GM12878 (cell line): ENCODE data around the gene SMARCA4. TPM values are rescaled to one million over a fixed set of nuclear protein-coding genes. Genes with fewer than 3 reads are reported as not detected.
A peak's percentile ranks its signal among the peaks of the same experiment; 100 is the strongest.

Experiments used
- ATAC-seq: fragments of 200-7000 bp; cut with Tn5 transposase; 3 replicates; pipeline ENCODE4 v1.9.1; 2020; ENCODE audit warnings: mild to moderate bottlenecking, moderate library complexity
- BruUV-seq: library from RNA; stranded (reverse); fragments of 400-500 nt; replicated peaks from 2 replicates; lab custom pipeline; 2021; lab: Mats Ljungman, UMichigan
- CTCF ChIA-PET: fragments of 300-600 bp; sonication (Branson Sonifier 250); formaldehyde crosslinking; extraction: SDS; loops from one replicate; lab custom pipeline; 2021; ENCODE audit warnings: inconsistent platforms; lab: Yijun Ruan, JAX
- POLR2A ChIA-PET: fragments of 350-600 bp; formaldehyde crosslinking; extraction: SDS; loops from one replicate; lab custom pipeline; 2021; ENCODE audit warnings: inconsistent platforms; lab: Charles Lee
- RAD21 ChIA-PET: fragments of 300-600 bp; sonication (Branson Sonifier 250); formaldehyde crosslinking; loops from one replicate; lab custom pipeline; 2023; ENCODE audit warnings: antibody characterized with exemption; ENCODE audit not compliant: unreplicated experiment; lab: Charles Lee
- SMC1A ChIA-PET: fragments of 300-600 bp; sonication (Branson Sonifier 250); formaldehyde crosslinking; loops from one replicate; lab custom pipeline; 2023; ENCODE audit not compliant: unreplicated experiment, uncharacterized antibody; lab: Charles Lee
- DNase-seq: peaks from one replicate; pipeline ENCODE4 v3.0.0-alpha.2; 2011; ENCODE audit warnings: low read depth, low spot score
- FAIRE-seq: peaks from 3 replicates; lab custom pipeline; 2011; peaks lifted over from hg19 to GRCh38; lab: Jason Lieb, UNC
- H2AFZ ChIP-seq: 2 replicates; pipeline ENCODE4 v1.6.0; 2011; ENCODE audit warnings: low read depth, low read length, control low read depth; ENCODE audit not compliant: control insufficient read depth
- H3K27ac ChIP-seq: 2 replicates; pipeline ENCODE4 v1.5.1; 2011; ENCODE audit warnings: control low read depth; ENCODE audit not compliant: control insufficient read depth, insufficient read depth
- H3K27me3 ChIP-seq, 2 experiments: replicated peaks in 1 of 2; 2 replicates each; pipeline versions ENCODE4 v1.6.0 to v1.6.1; 2011; ENCODE audit warnings: low read length in 1 of 2; ENCODE audit not compliant: control insufficient read depth in 2 of 2, insufficient read depth in 2 of 2
- H3K36me3 ChIP-seq, 2 experiments: 2 replicates each; pipeline ENCODE4 v1.5.1; 2011; ENCODE audit warnings: low read length in 1 of 2; ENCODE audit not compliant: control insufficient read depth in 2 of 2, insufficient read depth in 2 of 2
- H3K4me1 ChIP-seq: 2 replicates; pipeline ENCODE4 v1.6.1; 2011; ENCODE audit warnings: mild to moderate bottlenecking, low read length, moderate library complexity, mixed read lengths; ENCODE audit not compliant: control insufficient read depth, insufficient read depth
- H3K4me2 ChIP-seq: 2 replicates; pipeline ENCODE4 v1.6.0; 2011; ENCODE audit warnings: control low read depth; ENCODE audit not compliant: control insufficient read depth, insufficient read depth
- H3K4me3 ChIP-seq: fragments of 200-600 bp; sonication (generic); 2 replicates; pipeline ENCODE4 v1.5.1; 2016
- H3K79me2 ChIP-seq: 2 replicates; pipeline ENCODE4 v1.6.0; 2011; ENCODE audit warnings: low read length; ENCODE audit not compliant: control insufficient read depth, insufficient read depth
- H3K9ac ChIP-seq: 2 replicates; pipeline ENCODE4 v1.8.0; 2011; ENCODE audit warnings: low read length, control low read depth, mixed read lengths; ENCODE audit not compliant: control insufficient read depth, insufficient read depth
- H3K9me3 ChIP-seq: replicated peaks from 3 replicates; pipeline ENCODE4 v1.5.1; 2011; ENCODE audit warnings: mild to moderate bottlenecking, low read length; ENCODE audit not compliant: control insufficient read depth, insufficient read depth
- H4K20me1 ChIP-seq: 2 replicates; pipeline ENCODE4 v1.6.0; 2011; ENCODE audit not compliant: control insufficient read depth, insufficient read depth
- EP300 ChIP-seq, 2 experiments: fragments of 150-350 bp in 1 of 2; IDR thresholded peaks; 2 replicates each; pipeline ENCODE4 v1.6.1; 2011 to 2012; ENCODE audit warnings: low read depth in 2 of 2, low read length in 2 of 2, borderline replicate concordance in 1 of 2, improper control_type of control experiment in 1 of 2, inconsistent platforms in 1 of 2; ENCODE audit not compliant: control insufficient read depth in 1 of 2
- GABPA ChIP-seq: IDR thresholded peaks from 2 replicates; pipeline ENCODE4 v1.6.1; 2014; ENCODE audit warnings: antibody characterized with exemption, low read depth, mild to moderate bottlenecking, inconsistent platforms
- MYB ChIP-seq: fragments of 150-350 bp; IDR thresholded peaks from 2 replicates; pipeline ENCODE4 v1.6.1; 2014; ENCODE audit warnings: mild to moderate bottlenecking, low read depth, low read length, borderline replicate concordance
- PKNOX1 ChIP-seq: fragments of 450-650 bp; IDR thresholded peaks from 2 replicates; pipeline ENCODE4 v1.6.1; 2016; ENCODE audit warnings: mild to moderate bottlenecking
- SIN3A ChIP-seq: IDR thresholded peaks from 2 replicates; pipeline ENCODE4 v1.6.1; 2012; ENCODE audit warnings: low read depth, low read length, improper control_type of control experiment
- WGBS: methylation state at CpG from one replicate; pipeline ENCODE4 v1.1.6; 2016; ENCODE audit warnings: low lambda C conversion rate; ENCODE audit not compliant: insufficient replicate concordance, insufficient coverage; ENCODE audit errors: missing lambda C conversion rate; 5-methylcytosine and 5-hydroxymethylcytosine counted together
- in situ Hi-C: fragments of 300-500 bp; cut with MboI; formaldehyde crosslinking; loops from 9 replicates; pipeline ENCODE4 v1.14.3; 2018; ENCODE audit warnings: mixed read lengths
- intact Hi-C: fragments of 100-400 bp; cut with micrococcal nuclease; formaldehyde crosslinking; loops from one replicate; pipeline ENCODE4 v1.14.2; 2022; ENCODE audit not compliant: unreplicated experiment
- polyA plus RNA-seq, 11 experiments: library from polyadenylated mRNA; depleted of rRNA in 4 of 11; unstranded in 6 of 11; stranded (reverse) in 5 of 11; fragments of >200 nt; fragmentation: Nextera tagmentation in 4 of 11; fragmentation: Illumina TruSeq in 1 of 11; extraction: Ambion mirVana in 4 of 11; extraction: Trizol in 1 of 11; gene quantifications; 1 replicate in 1 of 11; 2 replicates in 10 of 11; pipeline versions ENCODE4 v1.2.1 to v1.2.3, GENCODE V29; 2011 to 2016; ENCODE audit warnings: inconsistent platforms in 2 of 11, missing spikeins in 2 of 11, low read depth in 1 of 11
- total RNA-seq, 4 experiments: library from RNA; depleted of rRNA in 3 of 4; stranded (reverse); fragments of >200 nt in 3 of 4; fragmentation: Illumina TruSeq in 1 of 4; extraction: Trizol in 1 of 4; gene quantifications; 2 replicates each; pipeline versions ENCODE4 v1.2.1 to v1.2.3, GENCODE V29; 2013 to 2021
- TF ChIP-seq, protein P1 (sequence below): IDR thresholded peaks from 2 replicates; pipeline ENCODE4 v1.6.1; 2012; ENCODE audit warnings: improper control_type of control experiment, low read depth, low read length; ENCODE audit not compliant: insufficient replicate concordance

Gene SMARCA4
- total and polyA plus RNA-seq, 10 of the 15 experiments (the other 5 are each of a cell fraction or from before 2014, with no cell fraction given), result 22.4 to 175 (median 57.4) TPM

DNA sequence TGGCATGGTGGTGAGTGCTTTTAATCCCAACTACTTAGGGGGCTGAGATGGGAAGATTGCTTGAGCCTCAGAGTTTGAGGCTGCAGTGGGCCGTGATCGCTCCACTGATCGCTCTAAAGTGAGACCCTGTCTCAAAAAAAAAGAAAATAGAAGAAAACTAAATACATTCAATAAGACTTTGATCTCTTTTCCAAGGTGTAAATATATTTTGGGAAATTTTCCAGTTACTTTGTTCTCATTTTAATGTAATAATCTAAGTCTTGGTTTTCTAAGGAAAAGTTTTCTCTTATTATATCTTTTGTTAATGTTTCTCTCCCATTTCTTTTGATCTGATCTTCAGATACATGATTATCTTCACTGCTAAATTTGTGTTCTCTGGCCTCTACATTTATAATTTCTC is 138.0 kb downstream of the SMARCA4 start:
- POLR2A ChIA-PET, result no interaction called here
- H3K9ac ChIP-seq, result no peak overlapping the region
- H3K9me3 ChIP-seq, result no peaks in the 10 kb centered on the region
- no peak for TF ChIP-seq GABPA
- WGBS, result 89% methylated on average over 3 of the region's 3 CpGs
- peaks cover 49% of the 10 kb centered on the region for H3K79me2 ChIP-seq
- no peak overlapping the region for H3K27ac ChIP-seq
- H3K4me3 ChIP-seq, result no peak overlapping the region
- H3K27me3 ChIP-seq, result no peaks in the 10 kb centered on the region
- peaks cover 22% of the 10 kb centered on the region for H3K4me1 ChIP-seq
- no peak overlapping the region for H3K4me2 ChIP-seq
- H2AFZ ChIP-seq, result no peak overlapping the region
- no peak for FAIRE-seq
- CTCF ChIA-PET, result no interaction called here
- RAD21 ChIA-PET, result no interaction called here
- no peaks in the 10 kb centered on the region; the same call in 1 of the 2 replicates for H4K20me1 ChIP-seq
- ATAC-seq, result no peak
- SMC1A ChIA-PET, result no interaction called here
- no TSS peak for BruUV-seq
- in situ Hi-C loops, result no loop called here
- DNase-seq, result no peak
- peaks cover 12 to 36% of the 10 kb centered on the region in 2 experiments for H3K36me3 ChIP-seq
- intact Hi-C loops, result loop anchor here (10.0 kb wide), 2 partner anchors 384 to 1686 kb away; partner anchors contain the start of gene DNM2

DNA sequence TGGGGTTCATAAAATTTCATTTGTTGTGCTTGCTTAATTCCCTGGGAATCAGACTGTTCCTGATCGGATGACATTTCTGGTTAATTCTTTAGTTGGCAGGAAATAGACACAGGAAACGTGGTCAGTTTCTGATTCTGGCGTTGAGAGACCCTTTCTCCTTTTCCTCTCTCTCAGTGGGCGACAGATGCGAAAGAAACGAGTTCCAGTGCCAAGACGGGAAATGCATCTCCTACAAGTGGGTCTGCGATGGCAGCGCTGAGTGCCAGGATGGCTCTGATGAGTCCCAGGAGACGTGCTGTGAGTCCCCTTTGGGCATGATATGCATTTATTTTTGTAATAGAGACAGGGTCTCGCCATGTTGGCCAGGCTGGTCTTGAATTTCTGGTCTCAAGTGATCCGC is 139.2 kb downstream of the SMARCA4 start:
- H3K79me2 ChIP-seq, result peaks cover 39% of the 10 kb centered on the region
- POLR2A ChIA-PET, result no interaction called here
- peaks cover 11% of the 10 kb centered on the region for H3K4me1 ChIP-seq
- no peak overlapping the region for H2AFZ ChIP-seq
- CTCF ChIA-PET, result no interaction called here
- DNase-seq (no peak), FAIRE-seq (no peak), ATAC-seq (no peak)
- H3K4me3 ChIP-seq, result no peak overlapping the region
- no peak overlapping the region for H3K9ac ChIP-seq
- no peak overlapping the region for H3K27ac ChIP-seq
- no peak overlapping the region for H3K4me2 ChIP-seq
- intact Hi-C loops, result no loop called here
- H3K27me3 ChIP-seq, result no peaks in the 10 kb centered on the region
- TSS peak; percentile 17 for BruUV-seq
- no peaks in the 10 kb centered on the region for H3K9me3 ChIP-seq
- H4K20me1 ChIP-seq, result no peaks in the 10 kb centered on the region; the same call in none of the 2 replicates
- RAD21 ChIA-PET, result no interaction called here
- WGBS, result 75% methylated on average over 12 of the region's 12 CpGs
- in situ Hi-C loops, result no loop called here
- SMC1A ChIA-PET, result interaction anchor here (0.8 to 1.4 kb wide), 3 partner anchors 9 to 163 kb away, joined by 4 to 5 read pairs (median 4); partner anchors contain the start of gene LDLR
- H3K36me3 ChIP-seq, result peaks cover 15 to 34% of the 10 kb centered on the region in 2 experiments
- TF ChIP-seq PKNOX1 (no peak), SIN3A (no peak), EP300 (IDR thresholded peaks at IDR 0.05; ENCODE audit: borderline replicate concordance in 1 of 2, control insufficient read depth in 1 of 2, low read depth in 2 of 2, low read length in 2 of 2) (no peak), MYB (no peak)
- TF ChIP-seq, protein P1, sequence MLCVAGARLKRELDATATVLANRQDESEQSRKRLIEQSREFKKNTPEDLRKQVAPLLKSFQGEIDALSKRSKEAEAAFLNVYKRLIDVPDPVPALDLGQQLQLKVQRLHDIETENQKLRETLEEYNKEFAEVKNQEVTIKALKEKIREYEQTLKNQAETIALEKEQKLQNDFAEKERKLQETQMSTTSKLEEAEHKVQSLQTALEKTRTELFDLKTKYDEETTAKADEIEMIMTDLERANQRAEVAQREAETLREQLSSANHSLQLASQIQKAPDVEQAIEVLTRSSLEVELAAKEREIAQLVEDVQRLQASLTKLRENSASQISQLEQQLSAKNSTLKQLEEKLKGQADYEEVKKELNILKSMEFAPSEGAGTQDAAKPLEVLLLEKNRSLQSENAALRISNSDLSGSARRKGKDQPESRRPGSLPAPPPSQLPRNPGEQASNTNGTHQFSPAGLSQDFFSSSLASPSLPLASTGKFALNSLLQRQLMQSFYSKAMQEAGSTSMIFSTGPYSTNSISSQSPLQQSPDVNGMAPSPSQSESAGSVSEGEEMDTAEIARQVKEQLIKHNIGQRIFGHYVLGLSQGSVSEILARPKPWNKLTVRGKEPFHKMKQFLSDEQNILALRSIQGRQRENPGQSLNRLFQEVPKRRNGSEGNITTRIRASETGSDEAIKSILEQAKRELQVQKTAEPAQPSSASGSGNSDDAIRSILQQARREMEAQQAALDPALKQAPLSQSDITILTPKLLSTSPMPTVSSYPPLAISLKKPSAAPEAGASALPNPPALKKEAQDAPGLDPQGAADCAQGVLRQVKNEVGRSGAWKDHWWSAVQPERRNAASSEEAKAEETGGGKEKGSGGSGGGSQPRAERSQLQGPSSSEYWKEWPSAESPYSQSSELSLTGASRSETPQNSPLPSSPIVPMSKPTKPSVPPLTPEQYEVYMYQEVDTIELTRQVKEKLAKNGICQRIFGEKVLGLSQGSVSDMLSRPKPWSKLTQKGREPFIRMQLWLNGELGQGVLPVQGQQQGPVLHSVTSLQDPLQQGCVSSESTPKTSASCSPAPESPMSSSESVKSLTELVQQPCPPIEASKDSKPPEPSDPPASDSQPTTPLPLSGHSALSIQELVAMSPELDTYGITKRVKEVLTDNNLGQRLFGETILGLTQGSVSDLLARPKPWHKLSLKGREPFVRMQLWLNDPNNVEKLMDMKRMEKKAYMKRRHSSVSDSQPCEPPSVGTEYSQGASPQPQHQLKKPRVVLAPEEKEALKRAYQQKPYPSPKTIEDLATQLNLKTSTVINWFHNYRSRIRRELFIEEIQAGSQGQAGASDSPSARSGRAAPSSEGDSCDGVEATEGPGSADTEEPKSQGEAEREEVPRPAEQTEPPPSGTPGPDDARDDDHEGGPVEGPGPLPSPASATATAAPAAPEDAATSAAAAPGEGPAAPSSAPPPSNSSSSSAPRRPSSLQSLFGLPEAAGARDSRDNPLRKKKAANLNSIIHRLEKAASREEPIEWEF, result no peak
